HG03280 (cell line): Measurements from ENCODE around the gene ELOVL2.

Source experiments
- ATAC-seq: cut with Tn5 transposase; IDR thresholded peaks from one replicate; pipeline ENCODE4 v1.9.1; 2021; ENCODE audit warnings: mild to moderate bottlenecking, moderate library complexity; ENCODE audit not compliant: unreplicated experiment

ELOVL2 gene

DNA sequence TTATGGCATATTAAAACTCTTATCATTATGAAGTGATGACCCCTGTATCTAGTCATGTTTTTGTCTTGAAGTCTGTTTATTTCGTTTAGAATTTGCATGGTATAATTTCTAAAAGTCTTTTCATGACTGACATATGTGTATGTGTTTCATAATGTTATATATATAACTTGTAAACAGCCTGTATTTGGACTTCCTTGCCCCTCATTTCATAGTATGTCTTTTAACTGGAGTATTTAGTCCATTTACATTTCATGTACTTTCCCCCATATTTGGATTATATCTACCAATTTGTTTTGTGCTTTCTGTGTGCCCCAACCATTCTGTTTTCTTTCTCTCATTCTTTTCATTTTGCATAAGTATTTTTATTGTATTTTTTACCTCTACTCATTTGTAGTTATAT, 98.3 kb downstream of the ELOVL2 start:
- ATAC-seq = no peak

DNA sequence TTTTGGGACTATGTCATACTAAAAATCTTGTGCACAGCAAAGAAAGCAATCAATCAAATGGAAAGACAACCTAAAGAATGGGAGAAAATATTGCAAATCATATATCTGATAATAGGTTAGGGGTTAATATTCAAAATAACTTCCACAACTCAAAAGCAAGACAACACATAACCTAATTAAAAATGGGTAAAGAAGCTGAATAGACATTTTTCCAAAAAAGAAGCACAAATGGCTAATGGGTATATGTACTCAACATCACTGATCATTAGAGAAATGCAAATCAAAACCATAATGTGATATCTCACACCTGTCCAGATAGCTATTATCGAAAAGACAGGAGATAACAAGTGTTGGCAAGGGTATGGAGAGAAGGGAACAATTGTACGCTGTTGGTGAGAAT, 104.3 kb downstream of the ELOVL2 start:
- no peak for ATAC-seq

DNA sequence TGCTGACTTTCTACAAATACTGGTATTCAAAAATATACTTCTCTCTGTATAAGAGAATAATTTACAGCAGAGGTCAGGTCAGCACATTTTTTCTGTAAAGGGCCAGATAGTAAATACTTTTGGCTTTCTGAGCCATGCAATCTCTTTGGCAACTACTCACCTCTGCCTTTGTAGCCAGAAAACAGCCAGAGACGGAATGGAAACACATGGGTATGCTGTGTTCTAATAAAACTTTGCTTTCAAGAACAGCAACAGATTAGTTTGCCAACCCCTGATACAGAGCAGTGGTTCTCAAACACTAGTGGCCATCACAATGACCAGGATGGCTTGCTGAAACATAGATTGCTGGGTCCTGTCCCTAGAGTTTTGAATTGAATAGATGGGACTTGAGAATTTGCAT, 111.0 kb downstream of the ELOVL2 start:
- no peak for ATAC-seq
